ENCODE results near the gene NDUFV1. TPM values are rescaled to one million over a fixed set of nuclear protein-coding genes. Genes with fewer than 3 reads are reported as not detected.

Gene NDUFV1
- total and polyA plus RNA-seq, 2 experiments from 2014 or later = 136 to 168 TPM

DNA sequence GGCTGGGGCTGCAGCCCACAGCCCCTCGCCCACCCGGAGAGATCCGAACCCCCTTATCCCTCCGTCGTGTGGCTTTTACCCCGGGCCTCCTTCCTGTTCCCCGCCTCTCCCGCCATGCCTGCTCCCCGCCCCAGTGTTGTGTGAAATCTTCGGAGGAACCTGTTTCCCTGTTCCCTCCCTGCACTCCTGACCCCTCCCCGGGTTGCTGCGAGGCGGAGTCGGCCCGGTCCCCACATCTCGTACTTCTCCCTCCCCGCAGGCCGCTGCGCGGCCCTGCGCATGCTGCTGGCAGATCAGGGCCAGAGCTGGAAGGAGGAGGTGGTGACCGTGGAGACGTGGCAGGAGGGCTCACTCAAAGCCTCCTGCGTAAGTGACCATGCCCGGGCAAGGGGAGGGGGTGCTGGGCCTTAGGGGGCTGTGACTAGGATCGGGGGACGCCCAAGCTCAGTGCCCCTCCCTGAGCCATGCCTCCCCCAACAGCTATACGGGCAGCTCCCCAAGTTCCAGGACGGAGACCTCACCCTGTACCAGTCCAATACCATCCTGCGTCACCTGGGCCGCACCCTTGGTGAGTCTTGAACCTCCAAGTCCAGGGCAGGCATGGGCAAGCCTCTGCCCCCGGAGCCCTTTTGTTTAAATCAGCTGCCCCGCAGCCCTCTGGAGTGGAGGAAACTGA is 22.4 kb upstream of the NDUFV1 start:
- Histone ChIP-seq H3K36me3 (ENCODE audit: low read depth) (0 out of 2 replicates have a peak, but pooled peaks cover 8% of the 10 kb centered on the region), H3K4me2 (ENCODE audit: unreplicated experiment) (peak overlapping the region; percentile 67), H3K79me2 (ENCODE audit: insufficient read depth) (peaks cover 9% of the 10 kb centered on the region; the same call in 1 of the 2 replicates), H3K9ac (peak overlapping the region; percentile 85), H3K9me2 (ENCODE audit: insufficient read depth) (no peaks in the 10 kb centered on the region), H3K27me3 (replicated peaks; ENCODE audit: insufficient read depth) (peaks cover 12% of the 10 kb centered on the region), H3K27ac (peak overlapping the region; percentile 39), H3K4me1 (ENCODE audit: insufficient read depth) (peaks cover 9% of the 10 kb centered on the region), H3K9me3 (ENCODE audit: low read depth) (no peaks in the 10 kb centered on the region), H4K20me1 (ENCODE audit: insufficient read depth) (no peaks in the 10 kb centered on the region), H3F3A (ENCODE audit: insufficient read depth) (peaks cover 9% of the 10 kb centered on the region; the same call in 1 of the 2 replicates), H2AFZ (peak overlapping the region; percentile 43), H3K4me3 (peak overlapping the region; percentile 68)
- TF ChIP-seq EZH2 (IDR thresholded peaks at IDR 0.05; ENCODE audit: insufficient read depth, poor library complexity, severe bottlenecking) (no peak), EZH2phosphoT487 (IDR thresholded peaks at IDR 0.05; ENCODE audit: insufficient read depth, low read depth) (no peak)
- in situ Hi-C loops (cut with MboI) = no loop called here
- peak; percentile 80 for DNase-seq
- WGBS, 2 experiments (ENCODE audit: low coverage in 1 of 2, low lambda C conversion rate in 2 of 2, missing lambda C conversion rate in 2 of 2) = 13% methylated on average over 31 to 32 of the region's 33 CpGs

DNA sequence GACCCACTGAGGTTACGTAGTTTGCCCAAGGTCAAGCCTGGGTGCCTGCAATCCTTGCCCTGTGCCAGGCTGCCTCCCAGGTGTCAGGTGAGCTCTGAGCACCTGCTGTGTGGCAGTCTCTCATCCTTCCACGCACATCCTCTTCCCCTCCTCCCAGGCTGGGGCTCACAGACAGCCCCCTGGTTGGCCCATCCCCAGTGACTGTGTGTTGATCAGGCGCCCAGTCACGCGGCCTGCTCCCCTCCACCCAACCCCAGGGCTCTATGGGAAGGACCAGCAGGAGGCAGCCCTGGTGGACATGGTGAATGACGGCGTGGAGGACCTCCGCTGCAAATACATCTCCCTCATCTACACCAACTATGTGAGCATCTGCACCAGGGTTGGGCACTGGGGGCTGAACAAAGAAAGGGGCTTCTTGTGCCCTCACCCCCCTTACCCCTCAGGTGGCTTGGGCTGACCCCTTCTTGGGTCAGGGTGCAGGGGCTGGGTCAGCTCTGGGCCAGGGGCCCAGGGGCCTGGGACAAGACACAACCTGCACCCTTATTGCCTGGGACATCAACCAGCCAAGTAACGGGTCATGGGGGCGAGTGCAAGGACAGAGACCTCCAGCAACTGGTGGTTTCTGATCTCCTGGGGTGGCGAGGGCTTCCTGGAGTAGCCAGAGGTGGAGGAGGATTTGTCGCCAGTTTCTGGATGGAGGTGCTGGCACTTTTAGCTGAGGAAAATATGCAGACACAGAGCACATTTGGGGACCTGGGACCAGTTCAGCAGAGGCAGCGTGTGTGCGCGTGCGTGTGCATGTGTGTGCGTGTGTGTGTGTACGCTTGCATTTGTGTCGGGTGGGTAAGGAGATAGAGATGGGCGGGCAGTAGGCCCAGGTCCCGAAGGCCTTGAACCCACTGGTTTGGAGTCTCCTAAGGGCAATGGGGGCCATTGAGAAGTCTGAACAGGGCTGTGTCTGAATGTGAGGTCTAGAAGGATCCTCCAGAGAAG is 21.6 kb upstream of the NDUFV1 start:
- Histone ChIP-seq H3K27ac (peak overlapping the region; percentile 39), H2AFZ (no peak overlapping the region), H3K4me3 (peak overlapping the region; percentile 68), H3K9ac (peak overlapping the region; percentile 85), H3K4me2 (ENCODE audit: unreplicated experiment) (peak overlapping the region; percentile 67), H3K79me2 (ENCODE audit: insufficient read depth) (peaks cover 9% of the 10 kb centered on the region; the same call in 1 of the 2 replicates), H3K9me3 (ENCODE audit: low read depth) (no peaks in the 10 kb centered on the region), H3F3A (ENCODE audit: insufficient read depth) (peaks cover 12% of the 10 kb centered on the region; the same call in 1 of the 2 replicates), H3K36me3 (ENCODE audit: low read depth) (0 out of 2 replicates have a peak, but pooled peaks cover 8% of the 10 kb centered on the region), H3K27me3 (replicated peaks; ENCODE audit: insufficient read depth) (peaks cover 12% of the 10 kb centered on the region), H4K20me1 (ENCODE audit: insufficient read depth) (no peaks in the 10 kb centered on the region), H3K9me2 (ENCODE audit: insufficient read depth) (no peaks in the 10 kb centered on the region), H3K4me1 (ENCODE audit: insufficient read depth) (peaks cover 9% of the 10 kb centered on the region)
- WGBS, 2 experiments (ENCODE audit: low coverage in 1 of 2, low lambda C conversion rate in 2 of 2, missing lambda C conversion rate in 2 of 2) = 88 to 89% methylated on average over 21 of the region's 21 CpGs
- peak; percentile 30 for DNase-seq
- TF ChIP-seq EZH2 (IDR thresholded peaks at IDR 0.05; ENCODE audit: insufficient read depth, poor library complexity, severe bottlenecking) (no peak), EZH2phosphoT487 (IDR thresholded peaks at IDR 0.05; ENCODE audit: insufficient read depth, low read depth) (no peak)
- in situ Hi-C loops (cut with MboI) = no loop called here

DNA sequence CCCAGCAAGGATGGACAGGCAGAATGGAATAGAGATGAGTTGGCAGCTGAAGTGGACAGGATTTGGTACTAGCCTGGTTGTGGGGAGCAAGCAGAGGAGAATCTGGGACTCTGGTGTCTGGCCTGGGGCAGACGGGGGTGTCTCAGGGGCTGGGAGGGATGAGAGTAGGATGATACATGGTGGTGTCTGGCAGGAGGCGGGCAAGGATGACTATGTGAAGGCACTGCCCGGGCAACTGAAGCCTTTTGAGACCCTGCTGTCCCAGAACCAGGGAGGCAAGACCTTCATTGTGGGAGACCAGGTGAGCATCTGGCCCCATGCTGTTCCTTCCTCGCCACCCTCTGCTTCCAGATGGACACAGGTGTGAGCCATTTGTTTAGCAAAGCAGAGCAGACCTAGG is 20.8 kb upstream of the NDUFV1 start:
- Histone ChIP-seq H3K79me2 (ENCODE audit: insufficient read depth) (peaks cover 9% of the 10 kb centered on the region; the same call in 1 of the 2 replicates), H2AFZ (no peak overlapping the region), H3K36me3 (ENCODE audit: low read depth) (0 out of 2 replicates have a peak, but pooled peaks cover 8% of the 10 kb centered on the region), H3K9me3 (ENCODE audit: low read depth) (no peaks in the 10 kb centered on the region), H3K4me2 (ENCODE audit: unreplicated experiment) (no peak overlapping the region), H4K20me1 (ENCODE audit: insufficient read depth) (no peaks in the 10 kb centered on the region), H3K27ac (no peak overlapping the region), H3K4me3 (no peak overlapping the region), H3K9ac (no peak overlapping the region; the same call in 1 of the 2 replicates), H3K27me3 (replicated peaks; ENCODE audit: insufficient read depth) (peaks cover 8% of the 10 kb centered on the region), H3K9me2 (ENCODE audit: insufficient read depth) (no peaks in the 10 kb centered on the region), H3K4me1 (ENCODE audit: insufficient read depth) (peaks cover 9% of the 10 kb centered on the region), H3F3A (ENCODE audit: insufficient read depth) (peaks cover 12% of the 10 kb centered on the region; the same call in 1 of the 2 replicates)
- TF ChIP-seq EZH2phosphoT487 (IDR thresholded peaks at IDR 0.05; ENCODE audit: insufficient read depth, low read depth) (no peak), EZH2 (IDR thresholded peaks at IDR 0.05; ENCODE audit: insufficient read depth, poor library complexity, severe bottlenecking) (no peak)
- WGBS, 2 experiments (ENCODE audit: low coverage in 1 of 2, low lambda C conversion rate in 2 of 2, missing lambda C conversion rate in 2 of 2) = 96 to 100% methylated on average over 4 of the region's 4 CpGs
- in situ Hi-C loops (cut with MboI) = no loop called here
- DNase-seq = peak; percentile 17

Data from GM23248 (cell line).